H9 (cell line): Measurements from ENCODE around the gene ZFYVE27. TPM values are rescaled to one million over a fixed set of nuclear protein-coding genes. Genes with fewer than 3 reads are reported as not detected.

Experiments
- DNase-seq: peaks from one replicate; pipeline ENCODE4 v3.0.0-alpha.2; 2017
- H2AFZ ChIP-seq: one replicate; pipeline ENCODE4 v1.6.1; 2013; ENCODE audit warnings: mild to moderate bottlenecking, low read length, control low read depth, moderate library complexity
- H2AK5ac ChIP-seq: 2 replicates; pipeline ENCODE4 v1.6.1; 2013; ENCODE audit warnings: low read length, control low read depth, mixed read lengths; ENCODE audit not compliant: insufficient read length
- H2BK120ac ChIP-seq: one replicate; pipeline ENCODE4 v1.6.1; 2013; ENCODE audit warnings: low read depth, mild to moderate bottlenecking, low read length, control low read depth, inconsistent platforms; ENCODE audit not compliant: poor library complexity, severe bottlenecking
- H2BK12ac ChIP-seq: 2 replicates; pipeline ENCODE4 v1.6.1; 2013; ENCODE audit warnings: low read length, control low read depth, mixed read lengths, low read depth; ENCODE audit not compliant: insufficient read length
- H2BK15ac ChIP-seq: 2 replicates; pipeline ENCODE4 v1.6.1; 2013; ENCODE audit warnings: low read depth, low read length, control low read depth
- H2BK20ac ChIP-seq: one replicate; pipeline ENCODE4 v1.6.1; 2013; ENCODE audit warnings: low read depth, mild to moderate bottlenecking, low read length, control low read depth, inconsistent platforms; ENCODE audit not compliant: poor library complexity, severe bottlenecking
- H2BK5ac ChIP-seq: 2 replicates; pipeline ENCODE4 v1.6.1; 2013; ENCODE audit warnings: low read length, control low read depth, mixed read lengths; ENCODE audit not compliant: insufficient read length
- H3K14ac ChIP-seq: 2 replicates; pipeline ENCODE4 v1.6.1; 2013; ENCODE audit warnings: low read length, control low read depth; ENCODE audit not compliant: insufficient read depth
- H3K18ac ChIP-seq: 2 replicates; pipeline ENCODE4 v1.6.1; 2013; ENCODE audit warnings: low read depth, mild to moderate bottlenecking, mixed read lengths, low read length, control low read depth; ENCODE audit not compliant: insufficient read length
- H3K23ac ChIP-seq: 2 replicates; pipeline ENCODE4 v1.6.1; 2013; ENCODE audit warnings: low read length, control low read depth, mixed read lengths, low read depth; ENCODE audit not compliant: insufficient read length
- H3K23me2 ChIP-seq: 2 replicates; pipeline ENCODE4 v1.6.1; 2013; ENCODE audit warnings: low read depth, mild to moderate bottlenecking, mixed read lengths, low read length, control low read depth; ENCODE audit not compliant: insufficient read length, poor library complexity, severe bottlenecking
- H3K27ac ChIP-seq: 2 replicates; pipeline ENCODE4 v1.5.1; 2013; ENCODE audit warnings: low read length, control low read depth, mixed read lengths, low read depth; ENCODE audit not compliant: insufficient read length
- H3K27me3 ChIP-seq: 2 replicates; pipeline ENCODE4 v1.6.1; 2013; ENCODE audit warnings: low read length, control low read depth, inconsistent platforms; ENCODE audit not compliant: insufficient read depth
- H3K4ac ChIP-seq: 2 replicates; pipeline ENCODE4 v1.6.1; 2013; ENCODE audit warnings: low read depth, mild to moderate bottlenecking, control low read depth, inconsistent platforms, low read length, moderate library complexity
- H3K4me1 ChIP-seq: 2 replicates; pipeline ENCODE4 v1.6.1; 2013; ENCODE audit warnings: low read length, control low read depth, inconsistent platforms; ENCODE audit not compliant: insufficient read depth
- H3K4me2 ChIP-seq: 2 replicates; pipeline ENCODE4 v1.6.1; 2013; ENCODE audit warnings: low read length, control low read depth, mixed read lengths; ENCODE audit not compliant: insufficient read length, insufficient read depth
- H3K56ac ChIP-seq: 2 replicates; pipeline ENCODE4 v1.6.1; 2013; ENCODE audit warnings: low read depth, mild to moderate bottlenecking, mixed read lengths, low read length, control low read depth; ENCODE audit not compliant: insufficient read length
- H3K79me1 ChIP-seq: 2 replicates; pipeline ENCODE4 v1.6.1; 2013; ENCODE audit warnings: low read depth, mild to moderate bottlenecking, moderate library complexity, low read length, control low read depth, inconsistent platforms; ENCODE audit not compliant: insufficient read depth, poor library complexity, severe bottlenecking
- H3K79me2 ChIP-seq: 2 replicates; pipeline ENCODE4 v1.6.1; 2013; ENCODE audit warnings: low read length, control low read depth, inconsistent platforms; ENCODE audit not compliant: insufficient read depth
- H3K9ac ChIP-seq: 2 replicates; pipeline ENCODE4 v1.6.1; 2013; ENCODE audit warnings: low read length, control low read depth, mixed read lengths; ENCODE audit not compliant: insufficient read length; ENCODE audit errors: extremely low read depth
- H3K9me3 ChIP-seq: one replicate; pipeline ENCODE4 v1.6.1; 2013; ENCODE audit warnings: low read depth, low read length, inconsistent platforms; ENCODE audit not compliant: control insufficient read depth
- H3T11ph ChIP-seq: one replicate; pipeline ENCODE4 v1.6.1; 2013; ENCODE audit warnings: mild to moderate bottlenecking, low read length, control low read depth, inconsistent platforms
- H4K20me1 ChIP-seq: one replicate; pipeline ENCODE4 v1.6.1; 2013; ENCODE audit not compliant: control insufficient read depth, insufficient read length, insufficient read depth
- H4K5ac ChIP-seq: 2 replicates; pipeline ENCODE4 v1.6.1; 2013; ENCODE audit warnings: low read depth, mild to moderate bottlenecking, mixed read lengths, low read length, control low read depth; ENCODE audit not compliant: insufficient read length
- H4K8ac ChIP-seq: replicated peaks from 2 replicates; pipeline ENCODE4 v1.6.1; 2013; ENCODE audit warnings: low read length, control low read depth, mixed read lengths, low read depth; ENCODE audit not compliant: insufficient read length
- H4K91ac ChIP-seq: 2 replicates; pipeline ENCODE4 v1.6.1; 2013; ENCODE audit warnings: low read depth, mild to moderate bottlenecking, moderate library complexity, mixed read lengths, low read length, control low read depth; ENCODE audit not compliant: insufficient read length
- H3K27ac Mint-ChIP-seq, 3 experiments: 2 replicates in 2 of 3; 3 replicates in 1 of 3; pipeline ENCODE4 v1.8.0; 2020 to 2021; ENCODE audit warnings: mixed read lengths in 3 of 3, mild to moderate bottlenecking in 1 of 3, moderate library complexity in 1 of 3
- H3K27me3 Mint-ChIP-seq: 2 replicates; pipeline ENCODE4 v1.8.0; 2021; ENCODE audit warnings: low read depth, mild to moderate bottlenecking, moderate library complexity, mixed read lengths
- H3K36me3 Mint-ChIP-seq, 3 experiments: 2 replicates in 2 of 3; 3 replicates in 1 of 3; pipeline ENCODE4 v1.8.0; 2020 to 2021; ENCODE audit warnings: low read depth in 3 of 3, mixed read lengths in 3 of 3; ENCODE audit not compliant: insufficient read depth in 1 of 3
- H3K4me1 Mint-ChIP-seq, 2 experiments: 2 replicates each; pipeline ENCODE4 v1.8.0; 2020; ENCODE audit warnings: mixed read lengths in 2 of 2
- H3K4me3 Mint-ChIP-seq, 2 experiments: 2 replicates in 1 of 2; 3 replicates in 1 of 2; pipeline ENCODE4 v1.8.0; 2020 to 2021; ENCODE audit warnings: mild to moderate bottlenecking in 2 of 2, mixed read lengths in 2 of 2, moderate library complexity in 1 of 2
- H3K9me3 Mint-ChIP-seq, 2 experiments: 2 replicates in 1 of 2; 3 replicates in 1 of 2; pipeline ENCODE4 v1.8.0; 2020; ENCODE audit warnings: mild to moderate bottlenecking in 2 of 2, mixed read lengths in 2 of 2, moderate library complexity in 1 of 2
- CTCF ChIP-seq: fragments of 200-600 bp; sonication (generic); conservative IDR thresholded peaks from 3 replicates; pipeline ENCODE4 v1.8.0; 2021; ENCODE audit warnings: antibody characterized with exemption, mild to moderate bottlenecking
- WGBS: extraction: QIAGEN DNeasy Blood & Tissue Kit; methylation state at CpG from one replicate; pipeline ENCODE4 v1.1.7; 2013; ENCODE audit warnings: missing lambda C conversion rate, low lambda C conversion rate, mixed read lengths; ENCODE audit not compliant: insufficient read length; ENCODE audit errors: extremely low coverage; 5-methylcytosine and 5-hydroxymethylcytosine counted together
- total RNA-seq: library from RNA; stranded (reverse); gene quantifications from 2 replicates; pipeline ENCODE4 v1.2.1, GENCODE V29; 2021

The ZFYVE27 gene
- total RNA-seq, 1 experiment from 2014 or later = 33.2 TPM

- H2BK12ac ChIP-seq = no peak overlapping the region
- no peak overlapping the region for H3K4me2 ChIP-seq
- H3K9me3 ChIP-seq = no peaks in the 10 kb centered on the region
- H3K79me1 ChIP-seq = no peaks in the 10 kb centered on the region
- H2AK5ac ChIP-seq = no peak overlapping the region
- no peak overlapping the region for H4K91ac ChIP-seq
- no peak overlapping the region; the same call in 1 of the 2 replicates for H2BK15ac ChIP-seq
- H3K23me2 ChIP-seq = no peaks in the 10 kb centered on the region
- no peaks in the 10 kb centered on the region for H3K27me3 ChIP-seq
- no peak overlapping the region for H3K4me3 Mint-ChIP-seq
- no peak overlapping the region for H3K18ac ChIP-seq
- no peaks in the 10 kb centered on the region for H3K36me3 Mint-ChIP-seq
- H3K27ac ChIP-seq = no peak overlapping the region
- no peak overlapping the region for H2BK120ac ChIP-seq
- no peak overlapping the region for H3K27ac Mint-ChIP-seq
- H4K20me1 ChIP-seq = no peaks in the 10 kb centered on the region
- no peak overlapping the region for H3K9ac ChIP-seq
- DNase-seq = peak; percentile 70
- H2BK5ac ChIP-seq = no peak overlapping the region
- H4K8ac ChIP-seq = no peak overlapping the region
- no CpG with 5 or more reads among the region's 12 CpGs for WGBS
- H3K9me3 Mint-ChIP-seq = no peaks in the 10 kb centered on the region
- peaks cover 0 to 2% of the 10 kb centered on the region in 2 experiments; a peak in 1 of 4 replicates for H3K4me1 Mint-ChIP-seq
- no peak overlapping the region for H3K14ac ChIP-seq
- H3K23ac ChIP-seq = no peak overlapping the region
- peaks cover 7% of the 10 kb centered on the region for H3K27me3 Mint-ChIP-seq
- no peak overlapping the region for H2BK20ac ChIP-seq
- H3K56ac ChIP-seq = no peak overlapping the region
- TF ChIP-seq CTCF = peak; percentile 90
- H3K79me2 ChIP-seq = no peaks in the 10 kb centered on the region
- H3K4me1 ChIP-seq = no peaks in the 10 kb centered on the region
- no peak overlapping the region for H3K4ac ChIP-seq
- H3T11ph ChIP-seq = no peak overlapping the region
- no peak overlapping the region for H4K5ac ChIP-seq
- H2AFZ ChIP-seq = no peak overlapping the region
Observed at GRCh38 chr10:97701438-97702069, 35.4 kb upstream of the ZFYVE27 start.
